HepG2 (cell line): ENCODE measurements around the gene ETFB. TPM values are rescaled to one million over a fixed set of nuclear protein-coding genes. Genes with fewer than 3 reads are reported as not detected.
A peak's percentile ranks its signal among the peaks of the same experiment; 100 is the strongest.

Experiments
- CREB3 ChIP-seq: sonication (generic); formaldehyde crosslinking; IDR thresholded peaks from 2 replicates; pipeline ENCODE4 v1.5.0; 2020; ENCODE audit warnings: missing genetic modification reagents
- ELF1 ChIP-seq: sonication (generic); formaldehyde crosslinking; IDR thresholded peaks from 2 replicates; pipeline ENCODE4 v1.4.0; 2020; ENCODE audit warnings: missing genetic modification reagents
- FOXP1 ChIP-seq, 2 experiments: fragments of 450-650 bp in 1 of 2; IDR thresholded peaks; 2 replicates each; pipeline ENCODE4 v1.6.1; 2017 to 2018; ENCODE audit warnings: antibody characterized with exemption in 1 of 2
- HMGA1 ChIP-seq: sonication (generic); formaldehyde crosslinking; conservative IDR thresholded peaks from 2 replicates; pipeline ENCODE4 v1.4.0; 2020; ENCODE audit warnings: missing genetic modification reagents
- HNF4A ChIP-seq: sonication (generic); formaldehyde crosslinking; IDR thresholded peaks from 2 replicates; pipeline ENCODE4 v1.4.0; 2020; ENCODE audit warnings: missing genetic modification reagents
- HNRNPLL ChIP-seq: fragments of 200-400 bp; formaldehyde crosslinking; IDR thresholded peaks from 2 replicates; pipeline ENCODE4 v1.6.1; 2017; ENCODE audit warnings: mild to moderate bottlenecking, low read depth, low read length; ENCODE audit not compliant: poor library complexity, severe bottlenecking
- KLF11 ChIP-seq: IDR thresholded peaks from 2 replicates; pipeline ENCODE4 v1.6.1; 2016; ENCODE audit warnings: missing compliant biosample characterization
- KMT2B ChIP-seq: IDR thresholded peaks from 2 replicates; pipeline ENCODE4 v1.6.1; 2016; ENCODE audit warnings: missing genetic modification reagents, missing compliant biosample characterization
- NONO ChIP-seq, 2 experiments: fragments of 450-650 bp in 1 of 2; sonication (generic) in 1 of 2; formaldehyde crosslinking in 1 of 2; IDR thresholded peaks in 1 of 2; conservative IDR thresholded peaks in 1 of 2; 2 replicates each; pipeline versions ENCODE4 v1.6.1 to v1.8.0; 2017 to 2022; ENCODE audit warnings: mild to moderate bottlenecking in 1 of 2, missing genetic modification reagents in 1 of 2, moderate library complexity in 1 of 2
- NR2F2 ChIP-seq: IDR thresholded peaks from 2 replicates; pipeline ENCODE4 v1.6.1; 2012; ENCODE audit warnings: low read depth, inconsistent platforms, borderline replicate concordance
- SCMH1 ChIP-seq: sonication (generic); formaldehyde crosslinking; IDR thresholded peaks from 2 replicates; pipeline ENCODE4 v1.9.0; 2021; ENCODE audit warnings: missing genetic modification reagents, mild to moderate bottlenecking, borderline replicate concordance
- SYNCRIP ChIP-seq: fragments of 200-400 bp; formaldehyde crosslinking; IDR thresholded peaks from 2 replicates; pipeline ENCODE4 v1.6.1; 2018; ENCODE audit warnings: mild to moderate bottlenecking, low read depth, low read length; ENCODE audit not compliant: insufficient read depth
- TERF1 ChIP-seq: sonication (generic); formaldehyde crosslinking; IDR thresholded peaks from 2 replicates; pipeline ENCODE4 v1.8.0; 2022; ENCODE audit warnings: mild to moderate bottlenecking, missing genetic modification reagents, moderate library complexity
- ZFX ChIP-seq: sonication (generic); formaldehyde crosslinking; IDR thresholded peaks from 2 replicates; pipeline ENCODE4 v1.4.0; 2020; ENCODE audit warnings: mild to moderate bottlenecking, low read depth, missing genetic modification reagents, moderate library complexity
- ZNF12 ChIP-seq: sonication (generic); formaldehyde crosslinking; IDR thresholded peaks from 2 replicates; pipeline ENCODE4 v1.5.0; 2020; ENCODE audit warnings: missing genetic modification reagents
- ZNF33B ChIP-seq: sonication (generic); formaldehyde crosslinking; IDR thresholded peaks from 2 replicates; pipeline ENCODE4 v1.5.1; 2020; ENCODE audit warnings: mild to moderate bottlenecking, missing genetic modification reagents
- ZNF430 ChIP-seq: sonication (generic); formaldehyde crosslinking; IDR thresholded peaks from 2 replicates; pipeline ENCODE4 v1.9.0; 2021; ENCODE audit warnings: mild to moderate bottlenecking, missing genetic modification reagents
- ZNF512B ChIP-seq: sonication (generic); formaldehyde crosslinking; IDR thresholded peaks from 2 replicates; pipeline ENCODE4 v1.5.1; 2020; ENCODE audit warnings: missing genetic modification reagents, mild to moderate bottlenecking, borderline replicate concordance
- ZNF563 ChIP-seq: sonication (generic); formaldehyde crosslinking; IDR thresholded peaks from 2 replicates; pipeline ENCODE4 v1.8.0; 2022; ENCODE audit warnings: mild to moderate bottlenecking, moderate library complexity, missing genetic modification reagents
- ZNF772 ChIP-seq: sonication (generic); formaldehyde crosslinking; IDR thresholded peaks from 2 replicates; pipeline ENCODE4 v1.5.0; 2020; ENCODE audit warnings: mild to moderate bottlenecking, missing genetic modification reagents
- polyA plus RNA-seq, 8 experiments: library from polyadenylated mRNA; depleted of rRNA in 3 of 8; stranded (reverse) in 7 of 8; unstranded in 1 of 8; fragments of >200 nt; fragmentation: Illumina TruSeq in 4 of 8; extraction: Trizol in 4 of 8; gene quantifications; 2 replicates each; pipeline versions ENCODE4 v1.2.1 to v1.2.3, GENCODE V29; 2011 to 2016; ENCODE audit warnings: low read depth in 4 of 8, missing spikeins in 1 of 8, mixed read lengths in 1 of 8; ENCODE audit not compliant: insufficient read depth in 1 of 8
- total RNA-seq, 5 experiments: library from RNA; depleted of rRNA; stranded (reverse); fragments of >200 nt; fragmentation: Illumina TruSeq; extraction: Trizol; gene quantifications; 2 replicates each; pipeline ENCODE4 v1.2.3, GENCODE V29; 2016; ENCODE audit warnings: low read depth in 1 of 5
- TF ChIP-seq, protein P1 (sequence below): sonication (generic); formaldehyde crosslinking; conservative IDR thresholded peaks from 2 replicates; pipeline ENCODE4 v1.8.0; 2022; ENCODE audit warnings: missing genetic modification reagents

The ETFB gene
- total and polyA plus RNA-seq, 2 of the 13 experiments (the other 11 are each of a cell fraction or from before 2014, with no cell fraction given), result 678 to 1,314 TPM

- TF ChIP-seq, protein P1, sequence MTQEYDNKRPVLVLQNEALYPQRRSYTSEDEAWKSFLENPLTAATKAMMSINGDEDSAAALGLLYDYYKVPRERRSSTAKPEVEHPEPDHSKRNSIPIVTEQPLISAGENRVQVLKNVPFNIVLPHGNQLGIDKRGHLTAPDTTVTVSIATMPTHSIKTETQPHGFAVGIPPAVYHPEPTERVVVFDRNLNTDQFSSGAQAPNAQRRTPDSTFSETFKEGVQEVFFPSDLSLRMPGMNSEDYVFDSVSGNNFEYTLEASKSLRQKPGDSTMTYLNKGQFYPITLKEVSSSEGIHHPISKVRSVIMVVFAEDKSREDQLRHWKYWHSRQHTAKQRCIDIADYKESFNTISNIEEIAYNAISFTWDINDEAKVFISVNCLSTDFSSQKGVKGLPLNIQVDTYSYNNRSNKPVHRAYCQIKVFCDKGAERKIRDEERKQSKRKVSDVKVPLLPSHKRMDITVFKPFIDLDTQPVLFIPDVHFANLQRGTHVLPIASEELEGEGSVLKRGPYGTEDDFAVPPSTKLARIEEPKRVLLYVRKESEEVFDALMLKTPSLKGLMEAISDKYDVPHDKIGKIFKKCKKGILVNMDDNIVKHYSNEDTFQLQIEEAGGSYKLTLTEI, result no peak
- TF ChIP-seq NR2F2 (no peak), SYNCRIP (no peak), HMGA1 (no peak), KLF11 (CRISPR knock-in tag) (no peak), TERF1 (CRISPR knock-in tag) (no peak), NONO (IDR thresholded peaks at IDR 0.05) (no peak), NONO (CRISPR knock-in tag; conservative IDR thresholded peaks at IDR 0.05) (no peak), ZNF430 (CRISPR knock-in tag) (no peak), ZNF563 (CRISPR knock-in tag) (0 out of 2 replicates have a peak, but pooled peaks have one; percentile 33), KMT2B (CRISPR knock-in tag) (no peak), ZNF12 (CRISPR knock-in tag) (no peak), ZNF772 (no peak; the same call in 1 of the 2 replicates), CREB3 (CRISPR knock-in tag) (no peak), HNF4A (CRISPR knock-in tag) (no peak), ZNF33B (CRISPR knock-in tag) (no peak), SCMH1 (CRISPR knock-in tag) (no peak), FOXP1 (IDR thresholded peaks at IDR 0.05) (no peak), FOXP1 (CRISPR knock-in tag; IDR thresholded peaks at IDR 0.05) (no peak), ZNF512B (CRISPR knock-in tag) (no peak), ZFX (CRISPR knock-in tag) (peak; percentile 34; the same call in 1 of the 2 replicates), HNRNPLL (peak; percentile 94), ELF1 (no peak)
Observed at GRCh38 chr19:51339687-51340656, 26.2 kb downstream of the ETFB start (continued).
